GM19328 (cell line): ENCODE results near the gene KEL.

ENCODE experiments used
- ATAC-seq: cut with Tn5 transposase; IDR thresholded peaks from one replicate; pipeline ENCODE4 v1.9.1; 2021; ENCODE audit warnings: mild to moderate bottlenecking, moderate library complexity; ENCODE audit not compliant: unreplicated experiment

The KEL gene

GRCh38 chr7:142899661-142900060 lies 62.5 kb downstream of the KEL start:
- no peak for ATAC-seq

GRCh38 chr7:142898377-142899170 lies 63.6 kb downstream of the KEL start:
- ATAC-seq, result no peak

GRCh38 chr7:142897691-142898090 lies 64.5 kb downstream of the KEL start:
- no peak for ATAC-seq

- ATAC-seq, result no peak
These were observed 65.3 kb downstream of the KEL start for GRCh38 chr7:142896741-142897379.

- no peak for ATAC-seq
These were observed 66.0 kb downstream of the KEL start for GRCh38 chr7:142896151-142896550.

GRCh38 chr7:142894985-142895593 lies 67.1 kb downstream of the KEL start:
- no peak for ATAC-seq

- no peak for ATAC-seq
These were observed 67.8 kb downstream of the KEL start for GRCh38 chr7:142894112-142894984.

- ATAC-seq, result no peak
These were observed 69.2 kb downstream of the KEL start for GRCh38 chr7:142892951-142893350.

- ATAC-seq, result no peak
These were observed 70.6 kb downstream of the KEL start for GRCh38 chr7:142891490-142892082.
